ENCODE results near the gene SH3D19.

The SH3D19 gene

GRCh38 chr4:151099976-151100417 is 225.4 kb downstream of the SH3D19 start:
- H3K4me3 ChIP-seq (ENCODE audit: low read depth, low read length): peak overlapping the region; percentile 71
- TF ChIP-seq CTCF (IDR thresholded peaks at IDR 0.05; ENCODE audit: insufficient read depth, low read depth, low read length, missing control alignments): no peak
- peak; percentile 34 for DNase-seq (ENCODE audit: low read depth)

GRCh38 chr4:151099229-151099975 is 226.0 kb downstream of the SH3D19 start, which contains the start of gene RPS3A:
TSS of gene RPS3A (plus strand) at chr4:151099628. CDS start at chr4:151099653, 25 bp downstream.
- peak; percentile 99 for DNase-seq (ENCODE audit: low read depth)
- peak; percentile 88 for TF ChIP-seq CTCF (IDR thresholded peaks at IDR 0.05; ENCODE audit: insufficient read depth, low read depth, low read length, missing control alignments)
- peak within 1 kb of the TSS; percentile 71 for H3K4me3 ChIP-seq (ENCODE audit: low read depth, low read length)

- no peak for DNase-seq (ENCODE audit: low read depth)
- H3K4me3 ChIP-seq (ENCODE audit: low read depth, low read length): peak overlapping the region; percentile 71
- TF ChIP-seq CTCF (IDR thresholded peaks at IDR 0.05; ENCODE audit: insufficient read depth, low read depth, low read length, missing control alignments): no peak
These were observed 226.5 kb downstream of the SH3D19 start for GRCh38 chr4:151098979-151099228.

- H3K4me3 ChIP-seq (ENCODE audit: low read depth, low read length): no peak overlapping the region
- no peak for DNase-seq (ENCODE audit: low read depth)
- TF ChIP-seq CTCF (IDR thresholded peaks at IDR 0.05; ENCODE audit: insufficient read depth, low read depth, low read length, missing control alignments): no peak
These were observed 227.6 kb downstream of the SH3D19 start for GRCh38 chr4:151097759-151098158.

GRCh38 chr4:151095142-151095541 is 230.3 kb downstream of the SH3D19 start:
- no peak for TF ChIP-seq CTCF (IDR thresholded peaks at IDR 0.05; ENCODE audit: insufficient read depth, low read depth, low read length, missing control alignments)
- no peak for DNase-seq (ENCODE audit: low read depth)
- no peak overlapping the region for H3K4me3 ChIP-seq (ENCODE audit: low read depth, low read length)

GRCh38 chr4:151094290-151094751 is 231.1 kb downstream of the SH3D19 start:
- TF ChIP-seq CTCF (IDR thresholded peaks at IDR 0.05; ENCODE audit: insufficient read depth, low read depth, low read length, missing control alignments): no peak
- no peak for DNase-seq (ENCODE audit: low read depth)
- H3K4me3 ChIP-seq (ENCODE audit: low read depth, low read length): no peak overlapping the region

- TF ChIP-seq CTCF (IDR thresholded peaks at IDR 0.05; ENCODE audit: insufficient read depth, low read depth, low read length, missing control alignments): no peak
- no peak overlapping the region for H3K4me3 ChIP-seq (ENCODE audit: low read depth, low read length)
- no peak for DNase-seq (ENCODE audit: low read depth)
These were observed 232.2 kb downstream of the SH3D19 start for GRCh38 chr4:151093203-151093602.
